HUES6 (cell line): ENCODE measurements around the gene ARPC1B.

Experiments
- H3K27ac ChIP-seq: 2 replicates; pipeline ENCODE4 v1.7.0; 2013; ENCODE audit warnings: low read depth, mild to moderate bottlenecking, low read length, inconsistent platforms
- H3K27me3 ChIP-seq: 2 replicates; pipeline ENCODE4 v1.6.1; 2013; ENCODE audit warnings: low read length; ENCODE audit not compliant: control insufficient read depth, insufficient read depth
- H3K36me3 ChIP-seq: 2 replicates; pipeline ENCODE4 v1.6.1; 2013; ENCODE audit warnings: low read length; ENCODE audit not compliant: control insufficient read depth, insufficient read depth
- H3K4me1 ChIP-seq: 2 replicates; pipeline ENCODE4 v1.6.1; 2013; ENCODE audit warnings: low read length; ENCODE audit not compliant: control insufficient read depth, insufficient read depth
- H3K4me3 ChIP-seq: 2 replicates; pipeline ENCODE4 v1.5.1; 2013; ENCODE audit warnings: low read depth, low read length
- H3K9ac ChIP-seq: one replicate; pipeline ENCODE4 v1.6.1; 2013; ENCODE audit warnings: mild to moderate bottlenecking, low read length
- H3K9me3 ChIP-seq: 2 replicates; pipeline ENCODE4 v1.6.1; 2013; ENCODE audit warnings: low read depth, low read length; ENCODE audit not compliant: control insufficient read depth, insufficient read depth

The ARPC1B gene

DNA sequence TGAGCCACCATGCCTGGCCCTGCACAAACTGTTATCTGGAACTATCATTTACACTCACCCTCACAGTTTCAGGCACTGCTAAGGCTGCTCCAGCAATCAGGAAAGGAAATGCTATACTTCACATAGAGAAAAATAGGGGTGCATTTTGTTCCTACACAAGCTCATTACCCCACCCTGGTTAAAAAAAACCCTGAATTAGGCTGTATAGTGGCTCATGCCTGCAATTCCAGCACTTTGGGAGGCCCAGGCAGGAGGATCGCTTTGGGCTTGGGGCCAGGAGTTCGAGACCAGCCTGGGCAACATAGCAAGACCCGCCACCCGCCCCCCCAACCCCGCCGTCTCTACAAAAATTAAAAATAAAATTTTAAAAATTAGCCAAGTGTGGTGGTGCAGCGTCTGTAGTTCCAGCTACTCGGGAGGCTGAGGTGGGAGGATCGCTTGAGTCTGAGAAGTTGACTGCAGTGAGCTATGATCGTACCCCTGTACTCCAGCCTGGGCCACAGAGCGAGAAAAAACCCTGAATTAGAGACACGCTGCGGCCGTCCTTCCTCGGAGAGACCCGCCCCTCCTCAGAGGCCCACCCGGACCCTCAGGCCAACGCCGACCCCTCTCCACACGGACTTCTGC, 63.5 kb downstream of the ARPC1B start:
- peak overlapping the region; percentile 93 for H3K4me3 ChIP-seq

DNA sequence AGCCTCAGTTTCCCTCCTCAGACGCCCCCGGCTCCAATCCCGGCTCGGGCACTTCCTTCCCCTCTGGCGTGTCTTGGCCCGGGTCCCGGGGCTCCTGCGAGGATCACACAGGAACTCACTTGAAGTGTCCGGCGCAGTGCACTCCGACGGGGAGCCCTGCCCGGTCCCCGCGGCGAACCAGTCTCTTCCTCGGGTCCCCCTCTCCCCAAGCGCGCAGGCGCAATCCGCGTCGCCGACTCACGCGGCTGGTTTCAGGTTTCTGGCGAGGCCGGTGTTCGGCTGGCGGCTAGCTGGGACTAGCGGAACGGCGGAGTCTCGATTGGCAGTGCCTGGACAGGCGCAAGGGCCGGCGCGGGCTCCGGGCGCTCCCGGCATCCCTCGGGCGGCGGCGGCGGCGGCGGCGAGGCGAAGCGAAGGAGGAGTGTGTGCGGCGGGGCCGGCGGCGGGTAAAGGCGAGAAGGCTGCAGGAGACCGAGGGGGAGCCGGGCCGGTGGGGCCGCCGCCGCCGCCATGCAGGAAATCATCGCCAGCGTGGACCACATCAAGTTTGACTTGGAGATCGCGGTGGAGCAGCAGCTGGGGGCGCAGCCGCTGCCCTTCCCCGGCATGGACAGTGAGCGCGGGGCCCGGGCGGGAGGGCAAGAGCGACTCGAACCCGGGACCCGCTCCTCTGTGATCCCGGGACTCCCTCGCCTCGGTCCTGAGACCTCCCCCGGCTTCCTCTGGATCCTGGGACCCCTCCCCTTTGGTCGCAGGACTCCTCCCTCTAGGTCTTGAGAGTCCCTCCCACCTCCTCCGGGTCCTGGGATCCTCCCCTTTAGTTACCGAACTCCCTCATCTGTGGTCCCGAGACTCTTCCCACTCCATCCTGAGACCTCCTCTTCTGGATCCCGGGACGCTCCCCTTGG, 64.3 kb downstream of the ARPC1B start, which contains the start of the genes CPSF4 and PTCD1:
Gene CPSF4, plus strand, starts transcription at position 371 of the 908 bp plus-strand sequence. Its CDS starts 140 bp downstream, at position 511.
Gene PTCD1, minus strand, starts transcription at position 226 of the 908 bp plus-strand sequence. CDS start 3,556 bp downstream, outside the sequence.
- Histone ChIP-seq H3K9me3 (no peaks in the 10 kb centered on the region), H3K4me1 (peaks cover 18% of the 10 kb centered on the region), H3K4me3 (peak within 1 kb of the TSS; percentile 93), H3K9ac (peak within 1 kb of the TSS; percentile 91), H3K27me3 (no peaks in the 10 kb centered on the region), H3K36me3 (peaks cover 37% of the 10 kb centered on the region), H3K27ac (peak within 1 kb of the TSS; percentile 94)

More for the DNA sequence above, 63.5 kb downstream of the ARPC1B start:
- Histone ChIP-seq H3K27me3 (no peaks in the 10 kb centered on the region), H3K4me1 (peaks cover 18% of the 10 kb centered on the region), H3K36me3 (peaks cover 36% of the 10 kb centered on the region), H3K27ac (peak overlapping the region; percentile 94), H3K9me3 (no peaks in the 10 kb centered on the region), H3K9ac (peak overlapping the region; percentile 91)

DNA sequence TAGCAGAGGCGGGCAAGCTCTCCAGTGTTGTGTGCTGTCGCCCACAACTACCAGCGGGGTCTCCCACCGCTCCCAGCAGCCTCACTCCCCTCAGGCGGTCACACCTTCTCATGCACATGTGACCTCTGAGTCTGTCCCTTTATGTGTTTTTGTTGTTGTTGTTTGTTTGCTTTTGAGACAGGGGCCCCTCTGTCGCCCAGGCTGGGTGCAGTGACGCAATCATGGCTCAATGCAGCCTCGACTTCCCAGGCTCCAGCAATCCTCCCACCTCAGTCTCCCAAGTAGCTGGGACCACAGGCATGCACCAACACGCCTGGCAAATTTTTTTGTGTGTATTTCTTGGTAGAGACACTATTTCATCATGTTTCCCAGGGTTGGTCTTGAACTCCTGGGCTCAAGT, 65.7 kb downstream of the ARPC1B start:
- Histone ChIP-seq H3K4me1 (peaks cover 18% of the 10 kb centered on the region), H3K36me3 (peaks cover 37% of the 10 kb centered on the region), H3K4me3 (peak overlapping the region; percentile 93), H3K27ac (peak overlapping the region; percentile 45; the same call in 1 of the 2 replicates), H3K9ac (peak overlapping the region; percentile 91), H3K27me3 (no peaks in the 10 kb centered on the region), H3K9me3 (no peaks in the 10 kb centered on the region)
